ENCODE data around the gene TMTC1. TPM values are rescaled to one million over a fixed set of nuclear protein-coding genes. Genes with fewer than 3 reads are reported as not detected.

Gene TMTC1
- total and polyA plus RNA-seq, 2 donors: 5.4 to 9.3 TPM

DNA sequence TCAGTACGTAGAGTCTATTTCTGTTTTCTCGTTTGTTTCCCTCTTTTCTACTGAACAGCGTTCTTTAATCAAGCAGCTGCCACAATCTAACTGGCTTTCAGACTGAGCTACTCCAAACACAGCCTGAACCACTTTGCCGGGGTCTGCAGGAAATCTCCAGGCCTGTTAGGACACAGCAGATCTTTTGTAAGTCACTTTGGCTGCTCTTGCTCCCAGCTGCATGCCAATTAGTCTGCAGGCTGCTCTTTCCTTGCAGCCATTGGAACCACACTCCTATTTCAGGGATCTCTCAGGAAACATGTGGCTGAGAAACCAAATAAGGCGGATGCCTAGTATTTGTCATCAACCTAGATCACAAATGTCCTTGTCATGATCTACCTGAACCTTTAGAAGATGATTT, 73.6 kb downstream of the TMTC1 start:
- 61% methylated on average over 5 of the region's 5 CpGs for WGBS
- Histone ChIP-seq H3K36me3 (ENCODE audit: control insufficient read depth in 2 of 2, insufficient read depth in 2 of 2, low read length in 1 of 2) (no peaks in the 10 kb centered on the region), H3K4me1 (ENCODE audit: control insufficient read depth in 2 of 2, insufficient read depth in 2 of 2, low read length in 2 of 2) (no peaks in the 10 kb centered on the region), H3K27me3 (ENCODE audit: control insufficient read depth in 2 of 2, insufficient read depth in 1 of 2, low read length in 1 of 2) (no peaks in the 10 kb centered on the region), H3K9me3 (ENCODE audit: control insufficient read depth in 2 of 2, insufficient read depth in 1 of 2, low read length in 1 of 2) (no peaks in the 10 kb centered on the region), H3K27ac (ENCODE audit: low read depth in 1 of 2, low read length in 1 of 2) (peak overlapping the region in 1 of 2 donors; percentile 11), H3K4me3 (ENCODE audit: low read length in 2 of 2) (no peak overlapping the region)
- peak in 1 of 9 donors; percentile 21 for DNase-seq (ENCODE audit: low read depth in 6 of 9, low spot score in 9 of 9)

- no peak for DNase-seq (ENCODE audit: low read depth in 6 of 9, low spot score in 9 of 9)
- no peaks in the 10 kb centered on the region for H3K27me3 ChIP-seq (ENCODE audit: control insufficient read depth in 2 of 2, insufficient read depth in 1 of 2, low read length in 1 of 2)
- H3K9me3 ChIP-seq (ENCODE audit: control insufficient read depth in 2 of 2, insufficient read depth in 1 of 2, low read length in 1 of 2): no peaks in the 10 kb centered on the region
- H3K27ac ChIP-seq (ENCODE audit: low read depth in 1 of 2, low read length in 1 of 2): peak overlapping the region in 1 of 2 donors; percentile 11
- H3K36me3 ChIP-seq (ENCODE audit: control insufficient read depth in 2 of 2, insufficient read depth in 2 of 2, low read length in 1 of 2): no peaks in the 10 kb centered on the region
- no peak overlapping the region for H3K4me3 ChIP-seq (ENCODE audit: low read length in 2 of 2)
- WGBS: 85% methylated on average over 3 of the region's 3 CpGs
- no peaks in the 10 kb centered on the region for H3K4me1 ChIP-seq (ENCODE audit: control insufficient read depth in 2 of 2, insufficient read depth in 2 of 2, low read length in 2 of 2)
Observed at GRCh38 chr12:29709496-29710040, 74.2 kb downstream of the TMTC1 start.

DNA sequence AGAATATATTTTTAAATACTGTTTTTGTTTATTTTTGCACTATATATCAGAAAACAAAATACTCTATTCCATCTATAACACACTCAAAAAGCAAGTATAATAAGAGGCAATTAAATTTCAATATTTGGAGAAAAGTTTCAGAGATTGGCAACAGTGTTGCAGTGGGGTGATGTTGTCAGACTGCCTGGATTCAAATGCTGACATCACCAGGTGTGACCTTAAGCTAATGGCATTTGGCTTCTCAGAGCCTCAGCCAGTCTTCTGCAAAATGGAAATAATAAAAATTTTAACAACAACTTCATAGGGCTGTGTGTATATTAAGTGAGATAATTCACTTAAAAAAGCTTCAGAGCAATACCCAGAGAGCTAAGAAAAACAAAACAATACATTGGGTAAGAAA, 74.7 kb downstream of the TMTC1 start:
- Histone ChIP-seq H3K9me3 (ENCODE audit: control insufficient read depth in 2 of 2, insufficient read depth in 1 of 2, low read length in 1 of 2) (no peaks in the 10 kb centered on the region), H3K4me3 (ENCODE audit: low read length in 2 of 2) (no peak overlapping the region), H3K27ac (ENCODE audit: low read depth in 1 of 2, low read length in 1 of 2) (no peak overlapping the region), H3K27me3 (ENCODE audit: control insufficient read depth in 2 of 2, insufficient read depth in 1 of 2, low read length in 1 of 2) (no peaks in the 10 kb centered on the region), H3K36me3 (ENCODE audit: control insufficient read depth in 2 of 2, insufficient read depth in 2 of 2, low read length in 1 of 2) (no peaks in the 10 kb centered on the region), H3K4me1 (ENCODE audit: control insufficient read depth in 2 of 2, insufficient read depth in 2 of 2, low read length in 2 of 2) (no peaks in the 10 kb centered on the region)
- DNase-seq (ENCODE audit: low read depth in 6 of 9, low spot score in 9 of 9): no peak

- no peaks in the 10 kb centered on the region for H3K9me3 ChIP-seq (ENCODE audit: control insufficient read depth in 2 of 2, insufficient read depth in 1 of 2, low read length in 1 of 2)
- no peak for DNase-seq (ENCODE audit: low read depth in 6 of 9, low spot score in 9 of 9)
- H3K4me3 ChIP-seq (ENCODE audit: low read length in 2 of 2): no peak overlapping the region
- WGBS: 94% methylated on average over 2 of the region's 2 CpGs
- H3K27me3 ChIP-seq (ENCODE audit: control insufficient read depth in 2 of 2, insufficient read depth in 1 of 2, low read length in 1 of 2): no peaks in the 10 kb centered on the region
- H3K36me3 ChIP-seq (ENCODE audit: control insufficient read depth in 2 of 2, insufficient read depth in 2 of 2, low read length in 1 of 2): no peaks in the 10 kb centered on the region
- no peaks in the 10 kb centered on the region for H3K4me1 ChIP-seq (ENCODE audit: control insufficient read depth in 2 of 2, insufficient read depth in 2 of 2, low read length in 2 of 2)
- no peak overlapping the region for H3K27ac ChIP-seq (ENCODE audit: low read depth in 1 of 2, low read length in 1 of 2)
Observed at GRCh38 chr12:29707846-29708245, 75.9 kb downstream of the TMTC1 start.

- no peaks in the 10 kb centered on the region for H3K4me1 ChIP-seq (ENCODE audit: control insufficient read depth in 2 of 2, insufficient read depth in 2 of 2, low read length in 2 of 2)
- DNase-seq (ENCODE audit: low read depth in 6 of 9, low spot score in 9 of 9): no peak
- H3K4me3 ChIP-seq (ENCODE audit: low read length in 2 of 2): no peak overlapping the region
- no peaks in the 10 kb centered on the region for H3K9me3 ChIP-seq (ENCODE audit: control insufficient read depth in 2 of 2, insufficient read depth in 1 of 2, low read length in 1 of 2)
- H3K36me3 ChIP-seq (ENCODE audit: control insufficient read depth in 2 of 2, insufficient read depth in 2 of 2, low read length in 1 of 2): no peaks in the 10 kb centered on the region
- no peaks in the 10 kb centered on the region for H3K27me3 ChIP-seq (ENCODE audit: control insufficient read depth in 2 of 2, insufficient read depth in 1 of 2, low read length in 1 of 2)
- H3K27ac ChIP-seq (ENCODE audit: low read depth in 1 of 2, low read length in 1 of 2): no peak overlapping the region
- 58% methylated on average over 2 of the region's 2 CpGs for WGBS
Observed at GRCh38 chr12:29706311-29706710, 77.4 kb downstream of the TMTC1 start.

GRCh38 chr12:29703528-29703927, 80.2 kb downstream of the TMTC1 start:
- H3K9me3 ChIP-seq (ENCODE audit: control insufficient read depth in 2 of 2, insufficient read depth in 1 of 2, low read length in 1 of 2): no peaks in the 10 kb centered on the region
- no peaks in the 10 kb centered on the region for H3K36me3 ChIP-seq (ENCODE audit: control insufficient read depth in 2 of 2, insufficient read depth in 2 of 2, low read length in 1 of 2)
- DNase-seq (ENCODE audit: low read depth in 6 of 9, low spot score in 9 of 9): no peak
- H3K4me1 ChIP-seq (ENCODE audit: control insufficient read depth in 2 of 2, insufficient read depth in 2 of 2, low read length in 2 of 2): no peaks in the 10 kb centered on the region
- H3K27ac ChIP-seq (ENCODE audit: low read depth in 1 of 2, low read length in 1 of 2): no peak overlapping the region
- WGBS: 73% methylated on average over 2 of the region's 2 CpGs
- no peak overlapping the region for H3K4me3 ChIP-seq (ENCODE audit: low read length in 2 of 2)
- H3K27me3 ChIP-seq (ENCODE audit: control insufficient read depth in 2 of 2, insufficient read depth in 1 of 2, low read length in 1 of 2): no peaks in the 10 kb centered on the region

- Histone ChIP-seq H3K27ac (ENCODE audit: low read depth in 1 of 2, low read length in 1 of 2) (no peak overlapping the region), H3K9me3 (ENCODE audit: control insufficient read depth in 2 of 2, insufficient read depth in 1 of 2, low read length in 1 of 2) (no peaks in the 10 kb centered on the region), H3K27me3 (ENCODE audit: control insufficient read depth in 2 of 2, insufficient read depth in 1 of 2, low read length in 1 of 2) (no peaks in the 10 kb centered on the region), H3K4me3 (ENCODE audit: low read length in 2 of 2) (no peak overlapping the region), H3K4me1 (ENCODE audit: control insufficient read depth in 2 of 2, insufficient read depth in 2 of 2, low read length in 2 of 2) (no peaks in the 10 kb centered on the region), H3K36me3 (ENCODE audit: control insufficient read depth in 2 of 2, insufficient read depth in 2 of 2, low read length in 1 of 2) (no peaks in the 10 kb centered on the region)
- 87% methylated on average over 7 of the region's 7 CpGs for WGBS
- DNase-seq (ENCODE audit: low read depth in 6 of 9, low spot score in 9 of 9): no peak
Observed at GRCh38 chr12:29702972-29703371, 80.8 kb downstream of the TMTC1 start.

DNA sequence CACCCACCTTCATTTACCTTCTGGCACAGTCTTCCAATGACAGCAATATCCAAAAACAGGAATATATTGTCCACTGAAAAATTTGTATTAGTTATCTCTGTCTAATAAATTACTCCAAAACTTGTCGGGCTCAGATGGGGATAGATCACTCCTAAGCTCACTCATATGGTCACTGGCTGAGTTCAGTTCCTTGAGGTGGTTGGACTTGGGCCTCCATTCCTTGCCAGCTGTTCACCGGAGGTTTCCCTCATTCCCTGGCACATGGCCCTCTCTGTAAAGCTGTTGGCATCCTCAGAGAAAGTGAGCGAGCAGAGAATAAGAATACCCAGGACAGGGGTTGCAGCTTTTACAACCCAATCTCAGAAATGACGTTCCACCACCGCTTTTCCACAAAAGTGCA, 81.5 kb downstream of the TMTC1 start:
- Histone ChIP-seq H3K27me3 (ENCODE audit: control insufficient read depth in 2 of 2, insufficient read depth in 1 of 2, low read length in 1 of 2) (no peaks in the 10 kb centered on the region), H3K4me1 (ENCODE audit: control insufficient read depth in 2 of 2, insufficient read depth in 2 of 2, low read length in 2 of 2) (no peaks in the 10 kb centered on the region), H3K4me3 (ENCODE audit: low read length in 2 of 2) (no peak overlapping the region), H3K9me3 (ENCODE audit: control insufficient read depth in 2 of 2, insufficient read depth in 1 of 2, low read length in 1 of 2) (no peaks in the 10 kb centered on the region), H3K27ac (ENCODE audit: low read depth in 1 of 2, low read length in 1 of 2) (no peak overlapping the region), H3K36me3 (ENCODE audit: control insufficient read depth in 2 of 2, insufficient read depth in 2 of 2, low read length in 1 of 2) (no peaks in the 10 kb centered on the region)
- DNase-seq (ENCODE audit: low read depth in 6 of 9, low spot score in 9 of 9): no peak
- WGBS: 86% methylated on average over 5 of the region's 5 CpGs

- Histone ChIP-seq H3K27ac (ENCODE audit: low read depth in 1 of 2, low read length in 1 of 2) (no peak overlapping the region), H3K36me3 (ENCODE audit: control insufficient read depth in 2 of 2, insufficient read depth in 2 of 2, low read length in 1 of 2) (no peaks in the 10 kb centered on the region), H3K27me3 (ENCODE audit: control insufficient read depth in 2 of 2, insufficient read depth in 1 of 2, low read length in 1 of 2) (no peaks in the 10 kb centered on the region), H3K4me1 (ENCODE audit: control insufficient read depth in 2 of 2, insufficient read depth in 2 of 2, low read length in 2 of 2) (no peaks in the 10 kb centered on the region), H3K4me3 (ENCODE audit: low read length in 2 of 2) (no peak overlapping the region), H3K9me3 (ENCODE audit: control insufficient read depth in 2 of 2, insufficient read depth in 1 of 2, low read length in 1 of 2) (no peaks in the 10 kb centered on the region)
- WGBS: 79% methylated on average over 6 of the region's 6 CpGs
- no peak for DNase-seq (ENCODE audit: low read depth in 6 of 9, low spot score in 9 of 9)
Observed at GRCh38 chr12:29700761-29701481, 82.8 kb downstream of the TMTC1 start.
